NCI-H1436 (cell line): ENCODE data around the gene BIRC5.

Source experiments
- DNase-seq: peaks from one replicate; lab custom pipeline; 2025; lab: John Stamatoyannopoulos, UW

Gene BIRC5

DNA sequence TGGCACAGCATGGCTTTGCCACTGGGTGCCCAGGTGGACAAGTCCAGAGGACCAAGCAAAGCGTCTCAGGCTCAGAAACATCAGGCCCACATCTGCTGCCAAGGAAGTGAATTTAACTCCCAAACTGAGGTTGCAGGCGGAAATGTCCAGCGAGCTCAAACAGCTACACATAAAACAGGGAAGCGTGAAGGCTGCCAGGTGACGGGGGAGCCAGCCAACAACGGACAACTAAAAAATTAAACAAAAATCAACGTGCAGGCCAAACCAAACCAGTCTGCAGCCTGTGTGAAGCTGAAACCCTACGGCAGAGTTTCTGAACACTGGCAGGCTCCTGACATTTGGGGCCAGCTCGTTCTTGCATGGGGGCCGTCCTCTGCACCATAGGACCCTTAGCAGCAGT, 29.7 kb upstream of the BIRC5 start:
- no peak for DNase-seq

DNA sequence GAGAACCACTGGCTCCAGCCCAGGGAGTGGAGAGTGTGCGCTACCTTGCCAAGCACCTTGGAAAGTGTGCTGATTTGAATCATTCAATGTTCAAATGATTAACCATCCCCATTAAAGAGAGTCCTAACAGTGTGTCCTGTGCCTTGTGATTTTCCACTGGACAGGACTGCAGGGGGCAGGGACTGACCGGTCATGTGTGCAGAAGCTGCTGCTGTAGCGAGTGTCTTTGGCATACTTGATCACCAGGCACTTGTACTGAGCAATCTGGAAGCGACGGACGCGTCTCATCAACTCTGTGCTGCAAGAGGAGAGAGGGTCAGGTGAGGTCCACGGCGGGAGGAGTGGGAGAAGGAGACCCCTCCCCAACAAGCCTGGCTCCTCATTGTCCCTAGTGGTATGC, 29.2 kb upstream of the BIRC5 start:
- DNase-seq, result no peak

DNA sequence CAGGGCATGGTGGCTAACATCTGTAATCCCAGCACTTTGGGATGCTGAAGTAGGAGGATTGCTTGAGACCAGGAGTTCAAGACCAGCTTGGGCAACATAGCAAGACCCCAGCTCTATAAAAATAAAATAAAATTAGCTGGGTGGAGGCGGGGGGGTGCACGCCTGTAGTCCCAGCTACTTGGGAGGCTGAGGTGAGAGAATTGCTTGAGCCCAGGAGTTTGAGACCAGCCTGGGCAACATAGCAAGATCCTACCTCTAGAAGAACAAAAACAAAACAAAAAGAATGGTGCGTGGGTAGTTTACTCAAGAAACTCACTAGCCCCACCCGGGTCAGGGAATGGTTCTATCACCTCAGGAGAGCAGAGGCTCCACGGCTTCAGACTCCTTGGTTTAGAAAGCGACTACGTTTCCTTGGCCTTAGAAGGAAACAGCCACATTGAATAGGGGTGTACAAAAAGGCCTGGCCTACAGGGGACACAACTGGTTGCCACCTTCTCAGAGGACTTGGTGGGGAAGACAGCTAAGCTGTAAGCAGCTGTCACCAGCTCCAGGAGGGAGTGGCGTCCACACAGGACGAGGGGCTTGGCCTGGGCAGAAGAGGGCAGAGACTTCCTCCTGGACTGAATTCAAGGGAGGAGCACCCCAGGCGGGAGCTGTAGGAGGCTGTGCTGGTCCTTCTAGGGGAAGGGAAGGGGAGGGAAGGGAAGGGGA, 27.9 kb upstream of the BIRC5 start:
- no peak for DNase-seq

DNA sequence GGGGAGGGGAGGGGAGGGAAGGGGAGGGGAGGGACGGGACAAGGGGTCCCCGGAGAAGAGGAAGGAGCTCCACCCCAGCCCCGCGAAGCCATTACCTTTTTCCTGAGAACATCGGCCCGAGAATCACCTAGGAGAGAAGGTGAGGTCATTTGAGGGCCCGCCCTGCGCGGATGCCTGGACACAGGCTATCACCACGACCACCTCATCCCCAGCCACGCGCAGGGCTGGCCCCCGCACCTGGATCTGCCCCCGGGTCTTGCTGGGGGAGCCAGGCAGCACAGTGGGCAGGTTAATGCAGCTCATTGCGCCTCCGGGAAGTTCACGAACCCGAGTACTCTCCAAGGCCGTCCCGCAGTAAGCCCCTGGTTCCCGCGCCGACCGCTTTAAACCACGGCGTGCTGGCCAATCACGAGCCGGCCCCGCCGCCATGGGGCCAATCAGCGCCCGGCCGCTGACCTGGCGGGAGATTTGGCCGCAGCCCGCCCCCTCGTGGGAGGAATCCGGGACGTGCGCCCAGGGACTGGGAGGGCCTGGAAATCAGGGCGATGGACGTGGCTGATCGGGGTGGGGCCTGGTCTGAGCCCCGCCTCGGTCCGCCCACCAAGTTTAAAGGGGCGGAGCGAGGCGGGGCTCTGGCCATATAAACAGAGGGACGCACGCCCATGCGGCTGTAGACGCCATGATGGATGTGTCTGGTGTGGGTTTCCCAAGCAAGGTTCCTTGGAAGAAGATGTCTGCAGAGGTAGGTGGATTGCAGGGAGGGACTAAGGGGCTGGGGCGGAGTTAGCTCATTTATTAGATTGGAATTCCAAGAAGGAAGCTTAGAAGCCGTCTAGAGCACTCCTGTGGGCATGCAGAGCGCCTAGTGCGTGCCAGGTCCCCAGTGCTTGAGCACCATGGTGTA, 27.1 kb upstream of the BIRC5 start, which contains the start of the genes AFMID and TK1:
AFMID (plus strand) TSS at position 671 of the 904 bp plus-strand sequence; CDS start at position 680, 9 bp downstream.
TK1 (minus strand) TSS at position 361 of the 904 bp plus-strand sequence; CDS start at position 303, 58 bp downstream.
- peak; percentile 98 for DNase-seq

DNA sequence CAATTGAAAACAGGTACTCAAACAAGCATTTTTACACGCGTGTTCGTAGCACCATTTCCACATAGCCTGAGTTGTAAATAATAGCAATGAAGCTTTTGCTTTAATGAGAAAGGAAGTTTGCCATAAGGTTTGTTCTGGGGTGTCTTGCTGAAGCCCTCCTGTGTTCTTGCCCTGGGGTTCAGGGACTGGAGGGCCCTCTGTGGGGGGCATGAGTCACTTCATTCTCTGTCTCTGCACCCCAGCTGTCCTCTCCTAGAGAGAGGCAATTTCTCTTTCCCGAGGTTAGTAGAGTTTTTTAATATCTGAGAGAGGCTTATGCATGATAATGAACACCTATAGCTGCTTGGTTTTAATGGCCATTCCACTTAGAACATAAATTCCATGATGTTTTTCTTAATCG, 17.3 kb upstream of the BIRC5 start:
- DNase-seq, result no peak

DNA sequence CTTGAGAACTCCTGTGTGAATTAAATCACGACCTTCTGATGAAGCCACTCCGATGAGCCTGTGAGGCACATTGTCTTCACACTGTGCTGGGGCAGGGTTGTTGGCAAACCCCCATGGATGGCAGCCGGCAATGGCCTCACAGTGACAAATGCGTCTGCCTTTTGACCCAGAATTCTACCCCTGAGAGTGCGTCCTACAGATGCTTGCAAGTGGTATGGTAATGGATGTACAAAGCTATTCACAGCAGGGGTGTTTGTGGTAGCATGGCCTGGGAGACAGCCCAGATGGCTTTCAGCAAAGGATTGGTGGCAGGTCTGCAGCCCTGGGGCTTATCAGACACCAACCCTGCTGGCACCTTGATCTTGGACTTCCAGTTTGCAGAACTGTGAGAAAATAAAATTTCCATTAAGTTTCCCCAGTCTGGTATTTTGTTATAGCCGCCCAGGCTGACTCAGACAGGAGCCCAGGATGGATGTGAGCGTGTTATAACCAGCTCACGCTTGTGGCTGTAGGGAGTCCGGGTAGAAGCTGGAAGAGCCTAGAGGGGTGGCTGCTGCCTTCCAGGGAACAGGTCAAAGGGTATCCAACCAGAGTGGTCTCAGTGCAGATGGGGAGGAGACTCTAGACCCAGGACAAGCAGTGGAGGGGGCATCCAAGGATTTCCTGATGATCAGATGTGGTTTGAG, 16.8 kb upstream of the BIRC5 start:
- no peak for DNase-seq

DNA sequence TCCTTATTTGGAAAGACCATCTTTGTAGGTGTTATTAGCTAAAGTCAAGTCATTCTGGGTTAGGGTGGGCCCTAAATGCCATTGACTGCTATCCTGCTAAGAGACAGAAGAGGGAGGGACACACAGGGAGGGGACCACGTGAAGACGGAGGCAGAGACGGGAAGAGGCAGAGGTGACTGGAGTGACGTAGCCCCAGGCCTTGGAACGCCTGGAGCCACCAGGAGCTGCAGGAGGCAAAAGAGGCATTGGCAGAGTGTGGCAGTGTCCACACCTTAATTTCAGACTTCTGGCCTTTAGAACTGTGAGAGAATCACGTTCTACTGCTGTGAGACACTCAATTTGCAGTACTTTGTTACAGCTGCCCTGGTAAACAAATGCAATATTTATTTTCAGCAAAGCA, 13.6 kb upstream of the BIRC5 start:
- DNase-seq, result no peak

DNA sequence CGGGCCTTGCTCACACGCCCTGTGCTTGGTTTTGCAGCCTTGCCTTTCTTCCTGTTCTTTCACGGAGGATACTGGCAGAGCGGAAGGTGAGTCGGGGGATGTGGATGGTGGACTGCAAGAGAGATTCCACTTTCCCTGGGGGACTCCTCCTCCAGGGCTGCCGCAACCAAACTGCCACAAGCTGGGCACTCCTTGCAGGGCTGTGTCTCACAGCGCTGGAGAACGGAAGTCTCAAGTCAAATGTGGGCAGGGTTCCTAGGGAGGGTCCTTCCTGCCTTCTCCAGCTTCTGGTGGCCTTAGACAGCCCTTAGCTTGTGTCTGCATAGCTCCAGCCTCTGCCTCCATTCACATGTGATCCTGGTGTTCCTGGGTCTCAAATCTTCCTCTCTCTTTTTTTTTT, 11.4 kb upstream of the BIRC5 start:
- no peak for DNase-seq

DNA sequence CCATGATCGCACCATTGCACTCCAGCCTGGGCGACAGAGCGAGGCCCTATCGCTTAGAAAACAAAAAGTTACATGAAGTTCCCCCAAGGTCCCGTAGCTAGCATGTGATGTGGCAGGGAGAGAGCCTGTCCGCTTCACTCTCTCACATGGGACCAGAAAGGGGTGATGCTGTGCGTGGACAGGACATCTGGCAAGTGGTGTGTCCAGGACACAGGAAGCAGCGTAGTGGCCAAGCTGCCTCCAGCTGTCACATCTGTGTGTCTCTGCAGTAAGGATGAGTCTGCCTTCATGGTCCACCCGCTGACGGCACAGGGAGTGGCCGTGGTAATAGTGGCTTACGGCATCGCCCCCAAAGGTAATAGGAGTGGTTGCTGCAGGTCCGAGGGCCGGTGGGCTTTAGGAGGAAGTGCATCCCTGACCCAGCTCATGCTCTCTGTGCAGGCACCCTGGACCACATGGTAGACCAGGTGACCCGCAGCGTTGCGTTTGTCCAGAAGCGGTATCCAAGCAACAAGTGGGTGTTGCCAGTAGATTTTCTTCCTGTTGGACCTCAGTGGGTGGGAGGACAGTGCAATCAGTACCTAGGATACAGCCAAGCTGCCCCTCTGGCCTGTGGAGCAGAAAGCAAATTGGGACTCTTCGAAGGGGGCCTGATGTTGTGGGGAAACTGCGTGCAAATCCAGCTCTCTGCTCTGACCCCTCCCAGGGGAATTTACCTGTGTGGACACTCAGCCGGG, 9.5 kb upstream of the BIRC5 start:
- no peak for DNase-seq

DNA sequence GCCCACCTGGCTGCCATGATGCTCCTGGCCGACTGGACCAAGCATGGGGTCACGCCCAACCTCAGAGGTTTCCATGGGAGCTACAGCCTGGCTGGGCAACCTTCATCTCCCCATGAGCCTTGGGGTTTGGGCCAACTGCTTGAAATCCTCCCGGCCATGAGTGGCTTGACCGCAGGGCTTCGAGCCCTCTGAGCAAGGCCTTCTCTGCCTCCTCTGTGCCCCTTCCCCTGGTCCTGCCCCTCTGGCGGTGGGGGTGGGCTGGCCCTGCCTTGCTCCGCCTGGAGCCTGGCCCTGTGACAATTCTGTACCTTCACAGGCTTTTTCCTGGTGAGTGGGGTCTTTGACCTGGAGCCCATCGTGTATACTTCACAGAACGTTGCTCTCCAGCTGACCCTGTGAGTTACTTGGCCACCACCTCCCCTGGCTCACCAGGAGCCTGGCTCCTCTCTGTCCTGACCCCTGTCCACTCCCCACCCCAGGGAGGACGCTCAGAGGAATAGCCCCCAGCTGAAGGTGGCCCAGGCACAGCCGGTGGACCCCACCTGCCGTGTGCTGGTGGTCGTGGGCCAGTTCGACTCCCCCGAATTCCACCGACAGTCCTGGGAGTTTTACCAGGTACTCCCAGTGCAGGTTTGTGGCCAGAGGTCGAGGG, 8.8 kb upstream of the BIRC5 start:
- DNase-seq, result no peak

DNA sequence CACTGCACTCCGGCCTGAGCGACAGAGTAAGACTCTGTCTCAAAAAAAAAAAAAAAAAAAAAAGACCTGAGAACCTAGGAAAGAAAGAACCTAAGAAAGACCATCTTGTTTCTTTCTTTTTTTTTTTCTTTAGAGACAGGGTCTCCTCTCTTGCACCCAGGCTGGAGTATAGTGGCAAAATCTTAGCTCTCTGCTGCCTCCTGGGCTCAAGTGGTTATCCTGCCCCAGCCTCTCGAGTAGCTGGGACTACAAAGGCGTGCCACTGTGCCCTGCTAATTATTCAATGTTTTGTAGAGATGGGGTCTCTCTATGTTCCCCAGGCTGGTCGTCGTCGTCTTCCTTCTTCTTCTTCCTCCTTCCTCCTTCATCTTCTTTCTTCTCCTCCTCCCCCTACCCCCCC, 7.8 kb upstream of the BIRC5 start:
- no peak for DNase-seq

DNA sequence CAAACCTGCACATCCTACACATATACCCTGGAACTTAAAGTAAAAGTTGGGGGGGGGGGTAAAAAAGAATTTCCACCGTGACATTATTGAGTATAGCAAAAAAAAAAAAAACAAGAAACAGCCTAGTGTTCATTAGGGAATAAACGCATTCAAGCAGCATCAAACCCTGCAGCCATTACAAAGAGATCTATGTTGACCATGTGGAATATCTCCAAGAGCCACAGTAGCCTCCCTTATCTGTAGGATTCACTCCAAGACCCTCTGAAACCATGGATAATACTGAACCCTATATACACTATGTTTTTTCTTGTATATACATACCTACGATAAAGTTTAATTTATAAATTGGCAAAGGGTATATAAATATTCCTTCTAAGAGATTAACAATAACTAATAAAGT, 5.6 kb upstream of the BIRC5 start:
- no peak for DNase-seq

DNA sequence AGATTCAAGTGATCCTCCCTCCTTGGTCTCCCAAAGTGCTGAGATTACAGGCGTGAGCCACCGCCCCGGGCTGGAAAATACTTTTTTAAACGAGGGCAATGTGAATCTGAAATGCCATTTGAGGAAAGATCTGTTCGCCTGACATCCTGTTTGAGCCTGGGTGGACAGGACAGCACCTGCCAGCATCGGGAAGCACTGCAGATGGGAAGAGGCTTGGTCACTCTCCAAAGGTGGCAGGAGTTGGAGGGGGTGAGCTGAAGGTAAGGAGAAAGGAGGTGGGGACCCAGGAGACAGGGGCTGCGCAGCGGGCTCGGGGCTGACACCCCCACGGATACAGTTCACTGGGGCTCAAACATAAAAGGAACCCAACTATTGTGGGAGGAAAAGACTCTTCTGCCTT, 3.9 kb upstream of the BIRC5 start:
- DNase-seq, result no peak

DNA sequence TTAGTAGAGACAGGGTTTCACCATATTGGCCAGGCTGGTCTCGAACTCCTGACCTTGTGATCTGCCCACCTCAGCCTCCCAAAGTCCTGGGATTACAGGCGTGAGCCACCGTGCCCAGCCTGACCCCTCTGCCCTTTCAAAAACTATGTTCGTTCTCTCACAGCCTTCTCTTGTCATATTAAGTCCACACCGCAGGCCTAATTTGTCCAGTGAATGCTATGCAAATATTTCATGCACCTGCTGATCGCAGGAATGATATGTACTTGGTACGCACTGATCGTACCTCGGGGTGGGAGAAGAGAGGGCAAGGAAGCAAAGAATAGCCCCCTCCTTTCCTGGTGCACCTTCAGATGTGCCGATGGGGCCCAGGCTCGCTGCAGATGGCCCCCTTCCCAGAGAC, 3.0 kb upstream of the BIRC5 start:
- DNase-seq, result no peak

DNA sequence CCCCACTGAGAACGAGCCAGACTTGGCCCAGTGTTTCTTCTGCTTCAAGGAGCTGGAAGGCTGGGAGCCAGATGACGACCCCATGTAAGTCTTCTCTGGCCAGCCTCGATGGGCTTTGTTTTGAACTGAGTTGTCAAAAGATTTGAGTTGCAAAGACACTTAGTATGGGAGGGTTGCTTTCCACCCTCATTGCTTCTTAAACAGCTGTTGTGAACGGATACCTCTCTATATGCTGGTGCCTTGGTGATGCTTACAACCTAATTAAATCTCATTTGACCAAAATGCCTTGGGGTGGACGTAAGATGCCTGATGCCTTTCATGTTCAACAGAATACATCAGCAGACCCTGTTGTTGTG, 631 bp downstream of the BIRC5 start:
- no peak for DNase-seq

DNA sequence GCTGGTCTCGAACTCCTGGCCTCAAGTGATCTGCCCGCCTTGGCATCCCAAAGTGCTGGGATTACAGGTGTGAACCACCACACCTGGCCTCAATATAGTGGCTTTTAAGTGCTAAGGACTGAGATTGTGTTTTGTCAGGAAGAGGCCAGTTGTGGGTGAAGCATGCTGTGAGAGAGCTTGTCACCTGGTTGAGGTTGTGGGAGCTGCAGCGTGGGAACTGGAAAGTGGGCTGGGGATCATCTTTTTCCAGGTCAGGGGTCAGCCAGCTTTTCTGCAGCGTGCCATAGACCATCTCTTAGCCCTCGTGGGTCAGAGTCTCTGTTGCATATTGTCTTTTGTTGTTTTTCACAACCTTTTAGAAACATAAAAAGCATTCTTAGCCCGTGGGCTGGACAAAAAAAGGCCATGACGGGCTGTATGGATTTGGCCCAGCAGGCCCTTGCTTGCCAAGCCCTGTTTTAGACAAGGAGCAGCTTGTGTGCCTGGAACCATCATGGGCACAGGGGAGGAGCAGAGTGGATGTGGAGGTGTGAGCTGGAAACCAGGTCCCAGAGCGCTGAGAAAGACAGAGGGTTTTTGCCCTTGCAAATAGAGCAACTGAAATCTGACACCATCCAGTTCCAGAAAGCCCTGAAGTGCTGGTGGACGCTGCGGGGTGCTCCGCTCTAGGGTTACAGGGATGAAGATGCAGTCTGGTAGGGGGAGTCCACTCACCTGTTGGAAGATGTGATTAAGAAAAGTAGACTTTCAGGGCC, 5.5 kb downstream of the BIRC5 start:
- no peak for DNase-seq

DNA sequence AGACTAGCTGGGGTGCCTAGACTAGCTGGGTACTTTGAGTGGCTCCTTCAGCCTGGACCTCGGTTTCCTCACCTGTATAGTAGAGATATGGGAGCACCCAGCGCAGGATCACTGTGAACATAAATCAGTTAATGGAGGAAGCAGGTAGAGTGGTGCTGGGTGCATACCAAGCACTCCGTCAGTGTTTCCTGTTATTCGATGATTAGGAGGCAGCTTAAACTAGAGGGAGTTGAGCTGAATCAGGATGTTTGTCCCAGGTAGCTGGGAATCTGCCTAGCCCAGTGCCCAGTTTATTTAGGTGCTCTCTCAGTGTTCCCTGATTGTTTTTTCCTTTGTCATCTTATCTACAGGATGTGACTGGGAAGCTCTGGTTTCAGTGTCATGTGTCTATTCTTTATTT, 9.0 kb downstream of the BIRC5 start:
- DNase-seq, result no peak

DNA sequence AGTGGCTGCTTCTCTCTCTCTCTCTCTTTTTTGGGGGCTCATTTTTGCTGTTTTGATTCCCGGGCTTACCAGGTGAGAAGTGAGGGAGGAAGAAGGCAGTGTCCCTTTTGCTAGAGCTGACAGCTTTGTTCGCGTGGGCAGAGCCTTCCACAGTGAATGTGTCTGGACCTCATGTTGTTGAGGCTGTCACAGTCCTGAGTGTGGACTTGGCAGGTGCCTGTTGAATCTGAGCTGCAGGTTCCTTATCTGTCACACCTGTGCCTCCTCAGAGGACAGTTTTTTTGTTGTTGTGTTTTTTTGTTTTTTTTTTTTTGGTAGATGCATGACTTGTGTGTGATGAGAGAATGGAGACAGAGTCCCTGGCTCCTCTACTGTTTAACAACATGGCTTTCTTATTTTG, 9.7 kb downstream of the BIRC5 start:
- no peak for DNase-seq

DNA sequence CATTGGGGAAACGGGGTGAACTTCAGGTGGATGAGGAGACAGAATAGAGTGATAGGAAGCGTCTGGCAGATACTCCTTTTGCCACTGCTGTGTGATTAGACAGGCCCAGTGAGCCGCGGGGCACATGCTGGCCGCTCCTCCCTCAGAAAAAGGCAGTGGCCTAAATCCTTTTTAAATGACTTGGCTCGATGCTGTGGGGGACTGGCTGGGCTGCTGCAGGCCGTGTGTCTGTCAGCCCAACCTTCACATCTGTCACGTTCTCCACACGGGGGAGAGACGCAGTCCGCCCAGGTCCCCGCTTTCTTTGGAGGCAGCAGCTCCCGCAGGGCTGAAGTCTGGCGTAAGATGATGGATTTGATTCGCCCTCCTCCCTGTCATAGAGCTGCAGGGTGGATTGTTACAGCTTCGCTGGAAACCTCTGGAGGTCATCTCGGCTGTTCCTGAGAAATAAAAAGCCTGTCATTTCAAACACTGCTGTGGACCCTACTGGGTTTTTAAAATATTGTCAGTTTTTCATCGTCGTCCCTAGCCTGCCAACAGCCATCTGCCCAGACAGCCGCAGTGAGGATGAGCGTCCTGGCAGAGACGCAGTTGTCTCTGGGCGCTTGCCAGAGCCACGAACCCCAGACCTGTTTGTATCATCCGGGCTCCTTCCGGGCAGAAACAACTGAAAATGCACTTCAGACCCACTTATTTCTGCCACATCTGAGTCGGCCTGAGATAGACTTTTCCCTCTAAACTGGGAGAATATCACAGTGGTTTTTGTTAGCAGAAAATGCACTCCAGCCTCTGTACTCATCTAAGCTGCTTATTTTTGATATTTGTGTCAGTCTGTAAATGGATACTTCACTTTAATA, 10.4 kb downstream of the BIRC5 start:
- no peak for DNase-seq
